ENCODE data around the gene TBC1D22B. TPM values are rescaled to one million over a fixed set of nuclear protein-coding genes. Genes with fewer than 3 reads are reported as not detected.

The TBC1D22B gene
- polyA plus RNA-seq, 2 of the 4 experiments (the other 2 are of a cell fraction), result 5.7 to 6.4 TPM

DNA sequence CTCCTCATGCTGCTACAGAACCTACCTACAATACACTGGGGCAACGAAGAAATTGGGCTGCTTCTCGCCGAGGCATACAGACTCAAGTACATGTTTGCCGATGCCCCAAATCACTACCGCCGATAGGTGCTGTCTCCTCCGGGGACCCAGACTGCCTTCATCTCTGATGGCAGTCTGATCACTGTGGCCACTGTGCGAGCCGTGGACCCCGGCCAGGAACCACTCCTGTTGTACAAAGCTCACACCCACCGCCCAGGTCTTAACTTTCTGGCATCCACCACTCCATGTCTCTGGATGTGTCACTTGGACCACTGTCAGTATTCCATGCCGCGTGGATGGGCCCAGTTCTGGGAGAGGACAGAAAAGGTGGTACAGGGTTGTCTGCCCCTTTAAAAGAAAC is 73.5 kb downstream of the TBC1D22B start (continued):
- TF ChIP-seq RCOR1 (IDR thresholded peaks at IDR 0.05; ENCODE audit: low read depth, low read length) (no peak), RNF2 (IDR thresholded peaks at IDR 0.05; ENCODE audit: borderline replicate concordance, low read depth) (no peak)
- TF ChIP-seq, protein P1, sequence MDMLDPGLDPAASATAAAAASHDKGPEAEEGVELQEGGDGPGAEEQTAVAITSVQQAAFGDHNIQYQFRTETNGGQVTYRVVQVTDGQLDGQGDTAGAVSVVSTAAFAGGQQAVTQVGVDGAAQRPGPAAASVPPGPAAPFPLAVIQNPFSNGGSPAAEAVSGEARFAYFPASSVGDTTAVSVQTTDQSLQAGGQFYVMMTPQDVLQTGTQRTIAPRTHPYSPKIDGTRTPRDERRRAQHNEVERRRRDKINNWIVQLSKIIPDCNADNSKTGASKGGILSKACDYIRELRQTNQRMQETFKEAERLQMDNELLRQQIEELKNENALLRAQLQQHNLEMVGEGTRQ (IDR thresholded peaks at IDR 0.05), result no peak

DNA sequence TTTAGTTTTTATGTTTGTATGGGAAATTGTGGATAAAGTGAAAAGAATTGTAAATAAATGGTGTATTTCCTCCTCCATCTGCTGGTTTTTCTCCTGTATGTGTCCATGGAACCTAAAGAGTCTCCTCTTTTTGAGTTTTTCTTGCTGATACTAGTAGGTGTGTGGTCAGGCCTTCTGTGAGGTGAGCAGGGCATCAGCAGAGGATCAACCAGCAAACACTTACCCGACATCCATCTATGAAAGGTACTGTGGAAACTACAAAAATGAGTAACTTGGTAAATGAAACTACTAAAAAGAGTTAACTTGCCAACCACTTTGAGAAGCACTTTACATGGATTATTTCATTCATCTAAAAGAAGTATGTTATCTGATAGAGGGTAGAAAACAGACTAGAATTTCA is 75.3 kb downstream of the TBC1D22B start:
- Histone ChIP-seq H3K9me3 (no peaks in the 10 kb centered on the region), H3K4me3 (no peak overlapping the region), H3K4me1 (no peaks in the 10 kb centered on the region), H3K27ac (no peak overlapping the region), H3K4me2 (no peak overlapping the region)
- ChIA-PET POLR2A (no interaction called here), CTCF (interaction anchor here (1.3 kb wide), 1 partner anchor 11 kb away, joined by 5 read pairs; no protein-coding TSS in a partner anchor)
- no peak for DNase-seq (ENCODE audit: low read depth in 1 of 2, low spot score in 1 of 2)
- no peak for TF ChIP-seq JUNB (IDR thresholded peaks at IDR 0.05)
- TF ChIP-seq TFCP2L1 (CRISPR knock-in tag; IDR thresholded peaks at IDR 0.05), result no peak
- no peak for TF ChIP-seq BHLHE40 (IDR thresholded peaks at IDR 0.05; ENCODE audit: low read depth, low read length)
- TF ChIP-seq POLR2A (IDR thresholded peaks at IDR 0.05; ENCODE audit: low read length), result no peak
- no peak for TF ChIP-seq NPAS2 (CRISPR knock-in tag; IDR thresholded peaks at IDR 0.05; ENCODE audit: borderline replicate concordance)
- TF ChIP-seq HDAC2 (IDR thresholded peaks at IDR 0.05), result no peak
- TF ChIP-seq, protein P2, sequence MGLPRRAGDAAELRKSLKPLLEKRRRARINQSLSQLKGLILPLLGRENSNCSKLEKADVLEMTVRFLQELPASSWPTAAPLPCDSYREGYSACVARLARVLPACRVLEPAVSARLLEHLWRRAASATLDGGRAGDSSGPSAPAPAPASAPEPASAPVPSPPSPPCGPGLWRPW (IDR thresholded peaks at IDR 0.05), result no peak
- no peak for TF ChIP-seq ZSCAN20 (CRISPR knock-in tag; IDR thresholded peaks at IDR 0.05)
- TF ChIP-seq ZC3H11A (IDR thresholded peaks at IDR 0.05), result no peak
- TF ChIP-seq RFX5 (IDR thresholded peaks at IDR 0.05), result no peak
- no peak for TF ChIP-seq MYC (IDR thresholded peaks at IDR 0.05; ENCODE audit: borderline replicate concordance, low read length)
- no peak for TF ChIP-seq JUN (IDR thresholded peaks at IDR 0.05)
- TF ChIP-seq RAD21 (conservative IDR thresholded peaks at IDR 0.05 in 1 of 2, IDR thresholded peaks at IDR 0.05 in 1 of 2), result no peak
- no peak for TF ChIP-seq RNF2 (IDR thresholded peaks at IDR 0.05; ENCODE audit: borderline replicate concordance, low read depth)
- TF ChIP-seq, protein P3, sequence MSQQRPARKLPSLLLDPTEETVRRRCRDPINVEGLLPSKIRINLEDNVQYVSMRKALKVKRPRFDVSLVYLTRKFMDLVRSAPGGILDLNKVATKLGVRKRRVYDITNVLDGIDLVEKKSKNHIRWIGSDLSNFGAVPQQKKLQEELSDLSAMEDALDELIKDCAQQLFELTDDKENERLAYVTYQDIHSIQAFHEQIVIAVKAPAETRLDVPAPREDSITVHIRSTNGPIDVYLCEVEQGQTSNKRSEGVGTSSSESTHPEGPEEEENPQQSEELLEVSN (IDR thresholded peaks at IDR 0.05; ENCODE audit: borderline replicate concordance, low read depth), result no peak
- TF ChIP-seq, protein P4, sequence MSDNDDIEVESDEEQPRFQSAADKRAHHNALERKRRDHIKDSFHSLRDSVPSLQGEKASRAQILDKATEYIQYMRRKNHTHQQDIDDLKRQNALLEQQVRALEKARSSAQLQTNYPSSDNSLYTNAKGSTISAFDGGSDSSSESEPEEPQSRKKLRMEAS (IDR thresholded peaks at IDR 0.05), result no peak
- ATAC-seq, result no peak
- no peak for FAIRE-seq
- WGBS (ENCODE audit: missing lambda C conversion rate), result 94% methylated on average over 1 of the region's 1 CpG

DNA sequence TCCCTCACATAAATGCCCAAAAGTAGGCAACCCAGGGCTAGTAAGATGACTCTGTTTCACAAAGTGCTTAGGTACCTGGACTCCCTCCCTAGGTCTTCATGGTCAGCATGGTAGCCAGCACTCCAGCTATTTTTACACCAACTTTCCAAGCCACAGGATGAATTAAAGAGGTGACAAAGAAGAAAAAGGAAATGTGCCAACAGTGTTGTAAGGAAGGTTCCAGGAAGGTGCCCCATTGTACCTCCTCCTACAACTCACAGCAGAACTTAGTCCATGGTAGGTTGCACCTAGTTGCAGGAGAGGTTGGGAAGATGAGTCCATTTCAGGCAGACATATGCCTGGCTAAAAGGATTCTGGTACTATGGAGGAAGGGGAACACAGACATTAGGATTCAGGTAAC is 76.5 kb downstream of the TBC1D22B start:
- Histone ChIP-seq H3K9me3 (no peaks in the 10 kb centered on the region), H3K4me3 (no peak overlapping the region), H3K4me1 (no peaks in the 10 kb centered on the region), H3K27ac (no peak overlapping the region), H3K4me2 (no peak overlapping the region)
- DNase-seq (ENCODE audit: low read depth in 1 of 2, low spot score in 1 of 2) (no peak), ATAC-seq (no peak), FAIRE-seq (no peak)
- ChIA-PET CTCF (no interaction called here), POLR2A (interaction anchor here (0.6 kb wide), 1 partner anchor 452 kb away, joined by 4 read pairs; no protein-coding TSS in a partner anchor)
- TF ChIP-seq, protein P1 (IDR thresholded peaks at IDR 0.05), result no peak
- TF ChIP-seq HOXB5 (CRISPR knock-in tag; IDR thresholded peaks at IDR 0.05) (no peak), ZC3H11A (IDR thresholded peaks at IDR 0.05) (no peak), NPAS2 (CRISPR knock-in tag; IDR thresholded peaks at IDR 0.05; ENCODE audit: borderline replicate concordance) (no peak), ZSCAN20 (CRISPR knock-in tag; IDR thresholded peaks at IDR 0.05) (no peak), KDM5A (IDR thresholded peaks at IDR 0.05) (no peak), FOXS1 (CRISPR knock-in tag; IDR thresholded peaks at IDR 0.05) (no peak), HEYL (CRISPR knock-in tag; IDR thresholded peaks at IDR 0.05) (no peak), JUN (IDR thresholded peaks at IDR 0.05) (no peak), POLR2A (IDR thresholded peaks at IDR 0.05; ENCODE audit: low read length) (no peak), MYC (IDR thresholded peaks at IDR 0.05; ENCODE audit: borderline replicate concordance, low read length) (no peak)
- TF ChIP-seq, protein P5, sequence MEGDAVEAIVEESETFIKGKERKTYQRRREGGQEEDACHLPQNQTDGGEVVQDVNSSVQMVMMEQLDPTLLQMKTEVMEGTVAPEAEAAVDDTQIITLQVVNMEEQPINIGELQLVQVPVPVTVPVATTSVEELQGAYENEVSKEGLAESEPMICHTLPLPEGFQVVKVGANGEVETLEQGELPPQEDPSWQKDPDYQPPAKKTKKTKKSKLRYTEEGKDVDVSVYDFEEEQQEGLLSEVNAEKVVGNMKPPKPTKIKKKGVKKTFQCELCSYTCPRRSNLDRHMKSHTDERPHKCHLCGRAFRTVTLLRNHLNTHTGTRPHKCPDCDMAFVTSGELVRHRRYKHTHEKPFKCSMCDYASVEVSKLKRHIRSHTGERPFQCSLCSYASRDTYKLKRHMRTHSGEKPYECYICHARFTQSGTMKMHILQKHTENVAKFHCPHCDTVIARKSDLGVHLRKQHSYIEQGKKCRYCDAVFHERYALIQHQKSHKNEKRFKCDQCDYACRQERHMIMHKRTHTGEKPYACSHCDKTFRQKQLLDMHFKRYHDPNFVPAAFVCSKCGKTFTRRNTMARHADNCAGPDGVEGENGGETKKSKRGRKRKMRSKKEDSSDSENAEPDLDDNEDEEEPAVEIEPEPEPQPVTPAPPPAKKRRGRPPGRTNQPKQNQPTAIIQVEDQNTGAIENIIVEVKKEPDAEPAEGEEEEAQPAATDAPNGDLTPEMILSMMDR (IDR thresholded peaks at IDR 0.05), result no peak
- TF ChIP-seq, protein P6, sequence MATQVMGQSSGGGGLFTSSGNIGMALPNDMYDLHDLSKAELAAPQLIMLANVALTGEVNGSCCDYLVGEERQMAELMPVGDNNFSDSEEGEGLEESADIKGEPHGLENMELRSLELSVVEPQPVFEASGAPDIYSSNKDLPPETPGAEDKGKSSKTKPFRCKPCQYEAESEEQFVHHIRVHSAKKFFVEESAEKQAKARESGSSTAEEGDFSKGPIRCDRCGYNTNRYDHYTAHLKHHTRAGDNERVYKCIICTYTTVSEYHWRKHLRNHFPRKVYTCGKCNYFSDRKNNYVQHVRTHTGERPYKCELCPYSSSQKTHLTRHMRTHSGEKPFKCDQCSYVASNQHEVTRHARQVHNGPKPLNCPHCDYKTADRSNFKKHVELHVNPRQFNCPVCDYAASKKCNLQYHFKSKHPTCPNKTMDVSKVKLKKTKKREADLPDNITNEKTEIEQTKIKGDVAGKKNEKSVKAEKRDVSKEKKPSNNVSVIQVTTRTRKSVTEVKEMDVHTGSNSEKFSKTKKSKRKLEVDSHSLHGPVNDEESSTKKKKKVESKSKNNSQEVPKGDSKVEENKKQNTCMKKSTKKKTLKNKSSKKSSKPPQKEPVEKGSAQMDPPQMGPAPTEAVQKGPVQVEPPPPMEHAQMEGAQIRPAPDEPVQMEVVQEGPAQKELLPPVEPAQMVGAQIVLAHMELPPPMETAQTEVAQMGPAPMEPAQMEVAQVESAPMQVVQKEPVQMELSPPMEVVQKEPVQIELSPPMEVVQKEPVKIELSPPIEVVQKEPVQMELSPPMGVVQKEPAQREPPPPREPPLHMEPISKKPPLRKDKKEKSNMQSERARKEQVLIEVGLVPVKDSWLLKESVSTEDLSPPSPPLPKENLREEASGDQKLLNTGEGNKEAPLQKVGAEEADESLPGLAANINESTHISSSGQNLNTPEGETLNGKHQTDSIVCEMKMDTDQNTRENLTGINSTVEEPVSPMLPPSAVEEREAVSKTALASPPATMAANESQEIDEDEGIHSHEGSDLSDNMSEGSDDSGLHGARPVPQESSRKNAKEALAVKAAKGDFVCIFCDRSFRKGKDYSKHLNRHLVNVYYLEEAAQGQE (IDR thresholded peaks at IDR 0.05), result no peak
- TF ChIP-seq, protein P7, sequence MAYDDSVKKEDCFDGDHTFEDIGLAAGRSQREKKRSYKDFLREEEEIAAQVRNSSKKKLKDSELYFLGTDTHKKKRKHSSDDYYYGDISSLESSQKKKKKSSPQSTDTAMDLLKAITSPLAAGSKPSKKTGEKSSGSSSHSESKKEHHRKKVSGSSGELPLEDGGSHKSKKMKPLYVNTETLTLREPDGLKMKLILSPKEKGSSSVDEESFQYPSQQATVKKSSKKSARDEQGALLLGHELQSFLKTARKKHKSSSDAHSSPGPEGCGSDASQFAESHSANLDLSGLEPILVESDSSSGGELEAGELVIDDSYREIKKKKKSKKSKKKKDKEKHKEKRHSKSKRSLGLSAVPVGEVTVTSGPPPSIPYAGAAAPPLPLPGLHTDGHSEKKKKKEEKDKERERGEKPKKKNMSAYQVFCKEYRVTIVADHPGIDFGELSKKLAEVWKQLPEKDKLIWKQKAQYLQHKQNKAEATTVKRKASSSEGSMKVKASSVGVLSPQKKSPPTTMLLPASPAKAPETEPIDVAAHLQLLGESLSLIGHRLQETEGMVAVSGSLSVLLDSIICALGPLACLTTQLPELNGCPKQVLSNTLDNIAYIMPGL (CRISPR knock-in tag; IDR thresholded peaks at IDR 0.05; ENCODE audit: borderline replicate concordance), result no peak
